Endodermal cell (in vitro differentiated cells): Measurements from ENCODE around the gene RPL32. TPM values are rescaled to one million over a fixed set of nuclear protein-coding genes. Genes with fewer than 3 reads are reported as not detected.

Experiments used
- DNase-seq: peaks from one replicate; pipeline ENCODE4 v3.0.0-alpha.2; 2017
- H3K27ac ChIP-seq: 2 replicates; pipeline ENCODE4 v1.5.1; 2013; ENCODE audit warnings: mild to moderate bottlenecking, low read depth, low read length, moderate library complexity
- H3K27me3 ChIP-seq: 2 replicates; pipeline ENCODE4 v1.6.1; 2013; ENCODE audit warnings: mild to moderate bottlenecking, low read length, moderate library complexity; ENCODE audit not compliant: insufficient read depth, control insufficient read depth, poor library complexity, severe bottlenecking
- H3K36me3 ChIP-seq: 2 replicates; pipeline ENCODE4 v1.7.0; 2013; ENCODE audit warnings: mild to moderate bottlenecking, low read length, moderate library complexity; ENCODE audit not compliant: control insufficient read depth, insufficient read depth
- H3K4me1 ChIP-seq: one replicate; pipeline ENCODE4 v1.7.0; 2013; ENCODE audit warnings: low read length; ENCODE audit not compliant: control insufficient read depth, insufficient read depth
- H3K4me3 ChIP-seq: 2 replicates; pipeline ENCODE4 v1.5.1; 2013; ENCODE audit warnings: mild to moderate bottlenecking, low read length, moderate library complexity
- H3K9ac ChIP-seq: 2 replicates; pipeline ENCODE4 v1.6.1; 2013; ENCODE audit warnings: mild to moderate bottlenecking, low read length, moderate library complexity; ENCODE audit not compliant: poor library complexity, severe bottlenecking; ENCODE audit errors: extremely low read depth
- H3K9me3 ChIP-seq: 2 replicates; pipeline ENCODE4 v1.6.1; 2013; ENCODE audit warnings: mild to moderate bottlenecking, low read length, moderate library complexity; ENCODE audit not compliant: control insufficient read depth
- H3K27ac Mint-ChIP-seq: 2 replicates; pipeline ENCODE4 v1.8.0; 2020; ENCODE audit warnings: mixed read lengths
- H3K27me3 Mint-ChIP-seq: 2 replicates; pipeline ENCODE4 v1.8.0; 2021; ENCODE audit warnings: mild to moderate bottlenecking, mixed read lengths; ENCODE audit not compliant: insufficient read depth
- H3K36me3 Mint-ChIP-seq: 2 replicates; pipeline ENCODE4 v1.8.0; 2020; ENCODE audit warnings: low read depth, mixed read lengths
- H3K4me1 Mint-ChIP-seq: 2 replicates; pipeline ENCODE4 v1.8.0; 2020; ENCODE audit warnings: mixed read lengths
- H3K4me3 Mint-ChIP-seq: 2 replicates; pipeline ENCODE4 v1.8.0; 2020; ENCODE audit warnings: mild to moderate bottlenecking, moderate library complexity, mixed read lengths
- H3K9me3 Mint-ChIP-seq: 2 replicates; pipeline ENCODE4 v1.8.0; 2020; ENCODE audit warnings: mild to moderate bottlenecking, mixed read lengths
- CTCF ChIP-seq: fragments of 200-600 bp; sonication (generic); conservative IDR thresholded peaks from 2 replicates; pipeline ENCODE4 v1.5.0; 2021; ENCODE audit warnings: antibody characterized with exemption, mild to moderate bottlenecking
- WGBS, 2 experiments: methylation state at CpG; one replicate each; pipeline versions ENCODE4 v1.1.5 to v1.1.7; 2013; ENCODE audit warnings: missing lambda C conversion rate in 2 of 2, mixed read lengths in 1 of 2; ENCODE audit not compliant: insufficient coverage in 1 of 2, insufficient read length in 1 of 2; 5-methylcytosine and 5-hydroxymethylcytosine counted together
- total RNA-seq, 2 donors: library from RNA; stranded (reverse); fragmentation: NEBNext Ultra II Directional in 1 of 2; extraction: Animal tissue kit (Norgen Biotek cat#: 25700) in 1 of 2; gene quantifications; 2 replicates in 1 of 2; 3 replicates in 1 of 2; pipeline ENCODE4 v1.2.1, GENCODE V29; 2021

Gene RPL32
- total RNA-seq, 2 donors from 2014 or later: 1,362 to 1,580 TPM

GRCh38 chr3:12818273-12818672 lies 23.1 kb downstream of the RPL32 start:
- Histone ChIP-seq H3K9me3 (no peaks in the 10 kb centered on the region), H3K9ac (no peak overlapping the region), H3K4me1 (no peaks in the 10 kb centered on the region), H3K27me3 (no peaks in the 10 kb centered on the region), H3K4me3 (no peak overlapping the region), H3K36me3 (no peaks in the 10 kb centered on the region), H3K27ac (no peak overlapping the region)
- no peaks in the 10 kb centered on the region for H3K36me3 Mint-ChIP-seq
- H3K4me1 Mint-ChIP-seq: peaks cover 4% of the 10 kb centered on the region
- H3K9me3 Mint-ChIP-seq: no peaks in the 10 kb centered on the region
- no peak for DNase-seq
- H3K4me3 Mint-ChIP-seq: no peak overlapping the region
- 92 to 97% methylated on average over 8 of the region's 8 CpGs for WGBS, 2 experiments
- TF ChIP-seq CTCF: no peak
- H3K27ac Mint-ChIP-seq: no peak overlapping the region
- no peaks in the 10 kb centered on the region for H3K27me3 Mint-ChIP-seq

- Mint-ChIP-seq H3K4me3 (no peak overlapping the region), H3K9me3 (no peaks in the 10 kb centered on the region), H3K36me3 (no peaks in the 10 kb centered on the region), H3K27ac (no peak overlapping the region), H3K4me1 (no peaks in the 10 kb centered on the region), H3K27me3 (no peaks in the 10 kb centered on the region)
- Histone ChIP-seq H3K27me3 (no peaks in the 10 kb centered on the region), H3K9ac (no peak overlapping the region), H3K4me1 (no peaks in the 10 kb centered on the region), H3K36me3 (no peaks in the 10 kb centered on the region), H3K9me3 (no peaks in the 10 kb centered on the region), H3K4me3 (no peak overlapping the region), H3K27ac (no peak overlapping the region)
- 95 to 96% methylated on average over 15 to 16 of the region's 16 CpGs for WGBS, 2 experiments
- DNase-seq: no peak
- TF ChIP-seq CTCF: no peak
Measured at GRCh38 chr3:12817343-12817710, 24.0 kb downstream of the RPL32 start.

- no peak overlapping the region for H3K27ac Mint-ChIP-seq
- 94 to 97% methylated on average over 25 to 34 of the region's 34 CpGs for WGBS, 2 experiments
Measured at GRCh38 chr3:12816521-12817342, 24.6 kb downstream of the RPL32 start.

More at GRCh38 chr3:12816521-12817342, 24.6 kb downstream of the RPL32 start:
- no peak overlapping the region for H3K4me3 Mint-ChIP-seq
- H3K4me1 Mint-ChIP-seq: no peaks in the 10 kb centered on the region
- no peaks in the 10 kb centered on the region for H3K9me3 Mint-ChIP-seq
- H3K4me3 ChIP-seq: no peak overlapping the region
- H3K36me3 Mint-ChIP-seq: no peaks in the 10 kb centered on the region
- H3K27me3 ChIP-seq: no peaks in the 10 kb centered on the region
- H3K9ac ChIP-seq: no peak overlapping the region
- H3K27me3 Mint-ChIP-seq: no peaks in the 10 kb centered on the region
- no peak for DNase-seq
- H3K36me3 ChIP-seq: no peaks in the 10 kb centered on the region
- no peaks in the 10 kb centered on the region for H3K9me3 ChIP-seq
- no peak overlapping the region for H3K27ac ChIP-seq
- H3K4me1 ChIP-seq: no peaks in the 10 kb centered on the region
- no peak for TF ChIP-seq CTCF
